GM04503 (cell line): ENCODE results near the gene FILIP1L.

Experiments
- DNase-seq: peaks from one replicate; pipeline ENCODE4 v3.0.0-alpha.2; 2012; ENCODE audit warnings: low read depth

FILIP1L gene

GRCh38 chr3:100042166-100042981 is 71.9 kb downstream of the FILIP1L start:
- DNase-seq: peak; percentile 73

- peak; percentile 67 for DNase-seq
Observed at GRCh38 chr3:100041328-100041749, 73.0 kb downstream of the FILIP1L start.

GRCh38 chr3:100040451-100041225 is 73.7 kb downstream of the FILIP1L start:
- DNase-seq: no peak

DNA sequence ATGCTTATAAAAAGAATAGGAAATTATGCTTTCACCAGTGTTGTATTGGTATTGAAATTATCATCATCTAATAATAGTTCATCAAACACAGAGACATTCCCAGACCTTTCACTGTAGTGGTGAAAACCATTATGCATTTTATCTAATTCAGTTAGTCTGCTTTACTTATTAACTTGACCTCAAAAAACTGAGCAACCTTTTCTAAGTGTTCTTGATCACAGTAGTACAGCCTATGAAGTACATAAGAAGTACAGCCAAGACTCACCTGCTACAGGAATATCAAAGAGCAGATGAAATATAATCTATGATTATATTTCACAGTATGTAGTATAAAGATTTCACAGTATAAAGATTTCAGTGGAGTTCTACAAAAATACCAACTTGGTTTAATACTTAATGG is 75.2 kb downstream of the FILIP1L start:
- no peak for DNase-seq

- no peak for DNase-seq
Observed at GRCh38 chr3:100033903-100034471, 80.3 kb downstream of the FILIP1L start.

- no peak for DNase-seq
Observed at GRCh38 chr3:100033184-100033583, 81.1 kb downstream of the FILIP1L start.

DNA sequence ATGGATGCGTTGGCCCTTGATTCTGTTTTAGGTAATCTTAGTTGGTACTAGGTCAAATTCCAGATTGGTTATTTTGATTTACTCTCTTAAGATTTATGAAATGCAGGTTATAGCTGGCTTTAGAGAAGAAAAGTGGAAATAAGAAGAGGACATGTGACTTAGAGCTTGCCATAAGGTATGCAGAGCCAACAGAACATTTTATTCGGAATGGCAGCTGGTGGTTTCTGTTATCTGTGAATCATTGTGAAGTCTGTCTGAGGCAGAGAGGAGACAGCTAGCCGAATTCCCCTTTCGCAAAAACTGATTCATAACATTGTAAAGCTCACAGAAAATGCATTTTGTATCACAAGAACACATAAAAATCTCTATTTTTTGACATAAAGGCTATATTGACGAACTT is 82.1 kb downstream of the FILIP1L start:
- no peak for DNase-seq

DNA sequence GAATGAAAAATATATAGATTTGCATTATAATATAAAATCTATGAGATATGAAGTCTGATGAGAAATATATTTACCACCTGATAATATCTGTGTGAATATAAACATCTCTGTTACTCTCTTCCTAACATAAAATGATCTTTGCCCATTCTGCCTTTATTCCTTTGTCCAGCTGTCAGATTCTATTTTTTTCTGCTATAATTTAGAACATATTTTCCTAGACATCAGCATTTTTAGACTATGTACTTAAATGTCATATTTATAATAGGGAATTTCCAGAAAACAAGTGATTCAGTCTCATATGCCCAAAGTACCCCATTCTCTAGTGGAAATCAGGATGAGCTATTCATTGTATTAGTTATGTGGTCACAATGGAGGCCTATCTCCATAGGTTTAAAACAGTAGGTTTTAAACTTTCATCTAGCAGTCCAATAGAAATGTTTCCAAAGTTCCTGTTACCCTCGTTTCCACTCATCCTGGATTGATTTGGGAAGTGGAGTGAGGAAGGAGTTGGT is 83.3 kb downstream of the FILIP1L start:
- DNase-seq: no peak

DNA sequence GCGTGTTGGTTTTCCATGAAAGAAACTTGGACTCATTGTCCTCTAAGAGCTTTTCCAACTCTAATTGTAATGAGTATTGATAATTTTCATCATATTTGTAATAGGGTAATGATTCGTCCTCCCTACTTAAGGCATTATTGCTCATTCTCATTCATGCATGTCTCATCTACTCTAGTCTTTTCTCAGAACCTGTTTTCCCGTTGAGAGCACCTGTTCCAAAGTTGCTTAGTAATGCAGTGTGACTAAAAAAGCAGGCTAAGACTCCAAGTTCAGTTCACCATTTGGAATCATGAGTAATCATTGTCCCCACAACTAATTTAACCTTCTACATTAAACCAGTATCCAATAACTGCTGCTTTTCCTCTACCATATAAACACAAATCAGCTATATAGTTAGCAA is 84.0 kb downstream of the FILIP1L start:
- no peak for DNase-seq

- no peak for DNase-seq
Observed at GRCh38 chr3:100029689-100030088, 84.6 kb downstream of the FILIP1L start.

GRCh38 chr3:100029052-100029451 is 85.2 kb downstream of the FILIP1L start:
- no peak for DNase-seq

GRCh38 chr3:100027321-100027720 is 87.0 kb downstream of the FILIP1L start:
- DNase-seq: no peak

GRCh38 chr3:100024520-100025303 is 89.6 kb downstream of the FILIP1L start:
- no peak for DNase-seq

DNA sequence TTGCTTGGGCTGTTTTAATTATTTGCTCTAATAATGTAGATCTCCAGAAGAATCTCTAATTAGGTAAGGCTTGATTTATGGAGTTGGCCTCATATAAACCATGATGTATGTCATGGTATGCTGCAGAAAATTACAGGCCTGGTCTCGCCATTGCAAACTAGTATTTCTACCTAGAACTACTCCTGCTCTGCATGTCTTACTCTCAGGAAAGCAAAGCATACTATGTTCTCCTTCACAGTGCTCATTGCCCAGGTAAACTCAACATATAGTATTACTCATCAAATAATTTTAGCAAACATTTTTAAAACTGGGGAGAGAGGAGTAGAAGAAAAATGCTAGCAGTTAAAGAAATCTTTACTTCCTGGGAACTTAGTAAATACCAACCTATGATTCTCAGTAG is 90.7 kb downstream of the FILIP1L start:
- DNase-seq: no peak

DNA sequence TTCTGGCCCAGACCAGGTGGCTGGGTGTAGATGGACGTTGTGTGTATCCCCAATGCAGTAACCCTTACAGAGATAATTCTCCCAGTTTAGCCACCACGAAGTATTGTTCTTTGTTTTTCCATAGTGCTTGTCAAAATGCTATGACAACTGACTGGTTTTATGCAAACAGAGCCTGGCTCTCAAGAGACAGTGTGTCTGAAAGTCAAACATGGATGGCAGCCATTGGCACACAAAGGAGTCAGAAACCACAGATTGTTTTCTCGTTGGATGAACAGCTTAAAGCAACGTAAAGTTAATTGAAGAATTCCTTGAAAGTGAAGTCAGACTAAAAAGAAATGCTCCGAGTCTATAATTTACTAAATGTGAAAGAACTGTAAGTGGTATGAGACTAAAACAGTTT is 91.2 kb downstream of the FILIP1L start:
- DNase-seq: peak; percentile 85

- no peak for DNase-seq
Observed at GRCh38 chr3:100022506-100022905, 91.8 kb downstream of the FILIP1L start.

DNA sequence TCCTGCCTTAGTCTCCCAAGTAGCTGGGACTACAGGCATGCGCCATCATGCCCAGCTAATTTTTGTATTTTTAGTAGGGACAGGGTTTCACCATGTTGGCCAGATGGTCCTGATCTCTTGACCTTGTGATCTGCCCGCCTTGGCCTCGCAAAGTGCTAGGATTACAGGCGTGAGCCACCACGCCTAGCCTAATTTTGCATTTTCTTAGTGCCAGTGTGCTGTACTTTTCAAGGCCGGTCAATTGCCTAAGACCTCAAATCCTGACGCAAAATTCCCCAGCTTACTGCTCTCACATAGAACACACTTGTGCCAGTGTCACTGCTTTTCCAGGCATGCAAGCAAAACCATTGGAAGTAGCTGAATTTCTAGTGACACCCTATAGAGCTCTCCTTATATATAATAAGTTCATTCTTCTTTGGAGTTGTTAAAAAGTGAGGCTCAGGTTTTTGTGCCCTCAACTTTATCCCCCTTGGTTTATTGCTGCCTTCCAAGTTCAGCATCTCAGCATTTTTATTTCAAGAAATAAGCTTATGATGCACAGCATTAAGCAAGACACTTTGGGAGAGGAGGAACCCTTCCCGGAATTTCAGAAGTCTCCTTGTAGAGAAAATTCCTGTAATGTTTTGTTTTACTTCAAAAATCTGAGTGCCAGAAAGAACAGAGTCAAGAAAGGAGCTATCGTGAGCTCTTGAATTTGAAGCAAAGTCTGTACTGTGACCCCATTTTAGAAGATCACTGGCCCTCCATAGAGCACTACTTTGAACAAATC is 93.2 kb downstream of the FILIP1L start:
- no peak for DNase-seq

GRCh38 chr3:100019719-100020118 is 94.6 kb downstream of the FILIP1L start:
- DNase-seq: no peak

DNA sequence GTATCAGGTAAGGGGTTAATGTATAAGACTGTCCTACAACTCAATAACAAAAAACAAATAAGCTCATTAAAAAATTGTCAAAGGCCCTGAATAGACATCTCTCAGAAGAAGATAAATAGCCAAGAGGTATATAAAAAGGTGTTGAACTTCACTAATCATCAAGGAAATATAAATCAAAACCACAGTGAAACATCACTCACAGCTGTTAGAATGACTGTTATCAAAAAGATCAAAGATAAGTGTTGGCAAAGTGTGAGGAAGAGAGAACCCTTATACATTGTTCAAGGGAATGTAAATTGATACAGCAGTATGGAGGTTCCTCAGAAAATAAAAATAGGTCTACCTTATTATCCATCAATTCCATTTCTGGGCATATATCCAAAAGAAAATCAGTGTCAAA is 95.5 kb downstream of the FILIP1L start:
- DNase-seq: no peak

GRCh38 chr3:100010087-100010417 is 104.2 kb downstream of the FILIP1L start:
- DNase-seq: no peak
